Parathyroid adenoma (tissue), 2 donors: ENCODE data around the gene PRH2.

Source experiments
- H2AFZ ChIP-seq: fragments of 300-600 bp; sonication (generic); one replicate; pipeline ENCODE4 v1.7.0; 2017; ENCODE audit warnings: antibody characterized with exemption, mild to moderate bottlenecking
- H3K27ac ChIP-seq: fragments of 300-600 bp; sonication (generic); one replicate; pipeline ENCODE4 v1.7.0; 2017
- H3K27me3 ChIP-seq: fragments of 300-600 bp; sonication (generic); one replicate; pipeline ENCODE4 v1.7.0; 2017; ENCODE audit warnings: low read length; ENCODE audit not compliant: control insufficient read depth, insufficient read depth
- H3K36me3 ChIP-seq: fragments of 300-600 bp; sonication (generic); one replicate; pipeline ENCODE4 v1.7.0; 2017; ENCODE audit warnings: low read length; ENCODE audit not compliant: control insufficient read depth, insufficient read depth
- H3K4me1 ChIP-seq: fragments of 300-600 bp; sonication (generic); one replicate; pipeline ENCODE4 v1.7.0; 2017; ENCODE audit warnings: control low read depth
- H3K4me2 ChIP-seq: fragments of 300-600 bp; sonication (generic); one replicate; pipeline ENCODE4 v1.7.0; 2017; ENCODE audit warnings: low read length
- H3K4me3 ChIP-seq: fragments of 300-600 bp; sonication (generic); one replicate; pipeline ENCODE4 v1.7.0; 2017; ENCODE audit warnings: low read depth, low read length
- H3K79me2 ChIP-seq: fragments of 300-600 bp; sonication (generic); one replicate; pipeline ENCODE4 v1.7.0; 2017; ENCODE audit warnings: control low read depth
- H3K9ac ChIP-seq: fragments of 300-600 bp; sonication (generic); one replicate; pipeline ENCODE4 v1.7.0; 2017; ENCODE audit warnings: mild to moderate bottlenecking
- H3K9me3 ChIP-seq: fragments of 300-600 bp; sonication (generic); one replicate; pipeline ENCODE4 v1.7.0; 2017; ENCODE audit warnings: low read length; ENCODE audit not compliant: control insufficient read depth
- CTCF ChIP-seq: fragments of 300-600 bp; sonication (generic); IDR thresholded peaks from one replicate; pipeline ENCODE4 v1.7.0; 2017; ENCODE audit warnings: antibody characterized with exemption, mild to moderate bottlenecking
- donor health status: primary hyperparathyroidism.

The PRH2 gene

GRCh38 chr12:10982244-10982643 lies 53.2 kb downstream of the PRH2 start:
- no peak overlapping the region for H3K4me2 ChIP-seq
- H3K9ac ChIP-seq, result no peak overlapping the region
- no peak overlapping the region for H3K4me3 ChIP-seq
- no peaks in the 10 kb centered on the region for H3K9me3 ChIP-seq
- no peaks in the 10 kb centered on the region for H3K27me3 ChIP-seq
- no peaks in the 10 kb centered on the region for H3K36me3 ChIP-seq
- peaks cover 3% of the 10 kb centered on the region for H3K79me2 ChIP-seq
- TF ChIP-seq CTCF, result no peak
- peaks cover 4% of the 10 kb centered on the region for H3K4me1 ChIP-seq
- H2AFZ ChIP-seq, result no peak overlapping the region
- no peak overlapping the region for H3K27ac ChIP-seq
